GM19328 (cell line): Measurements from ENCODE around the gene SPSB1.

Experiments used
- ATAC-seq: cut with Tn5 transposase; IDR thresholded peaks from one replicate; pipeline ENCODE4 v1.9.1; 2021; ENCODE audit warnings: mild to moderate bottlenecking, moderate library complexity; ENCODE audit not compliant: unreplicated experiment

Gene SPSB1

GRCh38 chr1:9278585-9279153 lies 14.0 kb upstream of the SPSB1 start:
- ATAC-seq: no peak

GRCh38 chr1:9279172-9279840 lies 13.4 kb upstream of the SPSB1 start:
- no peak for ATAC-seq

- ATAC-seq: no peak
These were observed 12.5 kb upstream of the SPSB1 start for GRCh38 chr1:9280015-9280860.

- ATAC-seq: no peak
These were observed 11.4 kb upstream of the SPSB1 start for GRCh38 chr1:9281071-9281827.

GRCh38 chr1:9281908-9282695 lies 10.6 kb upstream of the SPSB1 start:
- ATAC-seq: no peak

GRCh38 chr1:9282696-9282955 lies 10.1 kb upstream of the SPSB1 start:
- no peak for ATAC-seq

- ATAC-seq: no peak
These were observed 8.6 kb upstream of the SPSB1 start for GRCh38 chr1:9284061-9284460.

GRCh38 chr1:9286556-9286955 lies 6.1 kb upstream of the SPSB1 start:
- ATAC-seq: no peak

- no peak for ATAC-seq
These were observed 3.6 kb upstream of the SPSB1 start for GRCh38 chr1:9289090-9289534.

- no peak for ATAC-seq
These were observed 2.8 kb upstream of the SPSB1 start for GRCh38 chr1:9289711-9290485.

- ATAC-seq: no peak
These were observed 757 bp upstream of the SPSB1 start for GRCh38 chr1:9291914-9292360.

- no peak for ATAC-seq
These were observed 493 bp downstream of the SPSB1 start for GRCh38 chr1:9293241-9293532.

GRCh38 chr1:9293533-9294404 lies 1.1 kb downstream of the SPSB1 start:
- no peak for ATAC-seq

- ATAC-seq: no peak
These were observed 1.7 kb downstream of the SPSB1 start for GRCh38 chr1:9294405-9294773.

GRCh38 chr1:9294910-9295636 lies 2.4 kb downstream of the SPSB1 start:
- ATAC-seq: no peak

GRCh38 chr1:9295884-9296283 lies 3.2 kb downstream of the SPSB1 start:
- ATAC-seq: no peak

- no peak for ATAC-seq
These were observed 4.2 kb downstream of the SPSB1 start for GRCh38 chr1:9296850-9297249.

GRCh38 chr1:9297831-9298230 lies 5.1 kb downstream of the SPSB1 start:
- ATAC-seq: no peak

GRCh38 chr1:9298282-9298681 lies 5.6 kb downstream of the SPSB1 start:
- ATAC-seq: no peak
